GM19455 (cell line): ENCODE measurements around the gene GJB3.
"Not testable (repeated sequence)": the region's sequence is repeated elsewhere in the genome, so short reads cannot be mapped to it uniquely, and the experiment has no call there.

ENCODE experiments used
- ATAC-seq: cut with Tn5 transposase; IDR thresholded peaks from one replicate; pipeline ENCODE4 v1.9.1; 2021; ENCODE audit not compliant: unreplicated experiment

GJB3 gene

GRCh38 chr1:34785231-34785874 lies 4.3 kb downstream of the GJB3 start:
- ATAC-seq = no peak

- ATAC-seq = no peak
Observed at GRCh38 chr1:34785875-34786470, 5.0 kb downstream of the GJB3 start.

- no peak for ATAC-seq
Observed at GRCh38 chr1:34786521-34787325, 5.7 kb downstream of the GJB3 start.

- no peak for ATAC-seq
Observed at GRCh38 chr1:34787461-34788420, 6.7 kb downstream of the GJB3 start.

- ATAC-seq = no peak
Observed at GRCh38 chr1:34790985-34791384, 10.0 kb downstream of the GJB3 start.

GRCh38 chr1:34792424-34792823 lies 11.4 kb downstream of the GJB3 start:
- ATAC-seq = no peak

GRCh38 chr1:34792868-34793727 lies 12.1 kb downstream of the GJB3 start, which contains the start of gene GJA4:
GJA4 (plus strand) TSS chr1:34792999; CDS start chr1:34794214, 1,215 bp downstream.
- no peak for ATAC-seq

- ATAC-seq = no peak
Observed at GRCh38 chr1:34794001-34794789, 13.2 kb downstream of the GJB3 start.

- ATAC-seq = no peak
Observed at GRCh38 chr1:34794790-34795180, 13.8 kb downstream of the GJB3 start.

GRCh38 chr1:34795916-34796315 lies 14.9 kb downstream of the GJB3 start:
- ATAC-seq = no peak

GRCh38 chr1:34796990-34797389 lies 16.0 kb downstream of the GJB3 start:
- no peak for ATAC-seq

- no peak for ATAC-seq
Observed at GRCh38 chr1:34800214-34800613, 19.2 kb downstream of the GJB3 start.

GRCh38 chr1:34803770-34804169 lies 22.8 kb downstream of the GJB3 start:
- ATAC-seq = no peak

GRCh38 chr1:34806396-34806795 lies 25.4 kb downstream of the GJB3 start:
- ATAC-seq = no peak

GRCh38 chr1:34808051-34808810 lies 27.2 kb downstream of the GJB3 start:
- ATAC-seq = no peak

GRCh38 chr1:34810781-34811180 lies 29.8 kb downstream of the GJB3 start:
- ATAC-seq = not testable (repeated sequence)

GRCh38 chr1:34816332-34816731 lies 35.3 kb downstream of the GJB3 start:
- ATAC-seq = no peak

GRCh38 chr1:34816778-34817177 lies 35.8 kb downstream of the GJB3 start:
- ATAC-seq = no peak
